SW 1271 (cell line): Measurements from ENCODE around the gene GNG7.
"Not testable (repeated sequence)": the region's sequence is repeated elsewhere in the genome, so short reads cannot be mapped to it uniquely, and the experiment has no call there.

ENCODE experiments used
- DNase-seq, 2 experiments: peaks; one replicate each; lab custom pipeline; 2025; lab: John Stamatoyannopoulos, UW

The GNG7 gene

DNA sequence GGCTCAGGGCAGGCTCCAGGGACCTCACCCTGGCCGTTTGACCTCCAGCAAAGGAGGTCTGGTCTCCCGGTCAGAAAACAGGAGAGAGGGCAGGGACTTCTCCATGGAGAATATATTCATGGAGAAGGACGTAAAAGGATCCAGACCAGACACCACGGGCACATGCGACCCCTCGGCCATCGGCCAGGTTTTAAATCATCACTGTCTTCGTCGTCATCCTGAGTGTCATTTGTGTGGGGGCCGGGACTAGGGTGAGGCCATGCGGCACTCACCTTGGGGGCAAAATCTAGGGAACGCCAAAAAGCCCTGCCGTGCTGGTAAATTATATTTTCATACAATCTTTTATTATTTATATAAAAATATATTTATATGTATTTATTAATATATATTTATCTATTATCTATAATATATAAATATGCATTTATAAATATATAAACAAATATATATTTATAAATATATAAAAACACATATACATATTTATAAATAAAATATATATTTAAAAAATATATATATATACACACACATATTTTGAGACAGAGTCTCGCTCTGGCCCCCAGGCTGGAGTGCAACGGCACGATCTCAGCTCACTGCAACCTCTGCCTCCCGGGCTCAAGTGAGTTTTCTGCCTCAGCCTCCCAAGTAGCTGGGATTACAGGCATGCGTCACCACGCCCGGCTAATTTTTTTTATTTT lies 151.2 kb downstream of the GNG7 start:
- no peak for DNase-seq

DNA sequence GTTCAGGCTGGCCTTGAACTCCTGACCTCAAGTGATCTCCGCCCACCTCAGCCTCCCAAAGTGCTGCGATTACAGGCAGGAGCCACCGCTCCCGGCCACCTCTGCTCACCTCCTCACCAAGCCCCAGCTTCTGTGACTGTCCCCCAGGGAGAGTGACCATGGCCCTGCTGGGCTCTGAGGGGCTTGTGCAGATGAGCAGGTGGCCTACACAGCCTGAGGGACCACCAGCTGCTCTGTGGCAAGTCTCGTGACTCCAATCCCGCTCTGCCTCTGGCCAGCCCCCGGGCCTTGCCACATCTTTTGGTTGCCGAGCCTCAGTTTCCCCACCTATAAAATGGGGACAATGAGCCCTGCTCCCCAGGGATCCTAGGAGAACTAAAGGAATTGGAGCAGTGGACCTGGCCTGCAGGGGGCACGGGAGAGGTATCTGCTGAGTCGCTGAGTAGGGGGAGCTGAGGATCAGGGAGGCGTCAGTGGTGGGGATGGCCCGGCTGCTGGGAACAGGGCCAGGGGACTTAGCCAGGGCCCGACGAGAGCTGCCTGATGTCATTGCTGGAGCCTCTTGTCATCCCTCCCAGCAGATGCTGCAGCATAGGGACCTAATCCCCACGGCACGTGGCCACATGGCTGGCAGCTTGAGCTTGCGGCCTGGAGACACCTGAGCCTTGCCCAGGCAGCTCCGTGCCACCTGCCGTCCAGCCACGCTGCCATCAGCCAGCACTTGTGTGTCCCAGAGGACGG lies 151.9 kb downstream of the GNG7 start:
- DNase-seq: no peak

- DNase-seq: no peak
Observed at GRCh38 chr19:2549701-2550191, 152.7 kb downstream of the GNG7 start.

DNA sequence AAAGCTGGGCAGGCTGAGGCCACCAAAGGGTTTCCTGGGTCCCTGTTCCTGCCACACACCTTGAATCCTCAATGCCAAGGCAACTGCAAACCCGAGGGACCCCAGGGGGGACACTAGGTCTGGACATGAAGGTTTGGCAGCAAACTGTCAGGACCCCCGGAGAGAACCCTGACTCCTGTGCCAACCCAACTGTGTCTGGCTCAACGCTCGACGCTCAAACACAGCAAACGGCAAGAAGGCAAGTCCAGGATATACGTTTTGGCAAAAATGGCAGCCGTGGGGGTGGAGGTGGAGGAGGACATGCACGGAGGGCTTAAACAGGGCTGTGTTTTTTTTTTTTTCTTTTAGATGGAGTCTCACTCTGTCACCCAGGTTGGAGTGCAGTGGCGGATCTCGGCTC lies 153.5 kb downstream of the GNG7 start:
- no peak for DNase-seq

- DNase-seq: no peak
Observed at GRCh38 chr19:2547721-2548120, 154.8 kb downstream of the GNG7 start.

GRCh38 chr19:2547033-2547680 lies 155.3 kb downstream of the GNG7 start:
- no peak for DNase-seq

DNA sequence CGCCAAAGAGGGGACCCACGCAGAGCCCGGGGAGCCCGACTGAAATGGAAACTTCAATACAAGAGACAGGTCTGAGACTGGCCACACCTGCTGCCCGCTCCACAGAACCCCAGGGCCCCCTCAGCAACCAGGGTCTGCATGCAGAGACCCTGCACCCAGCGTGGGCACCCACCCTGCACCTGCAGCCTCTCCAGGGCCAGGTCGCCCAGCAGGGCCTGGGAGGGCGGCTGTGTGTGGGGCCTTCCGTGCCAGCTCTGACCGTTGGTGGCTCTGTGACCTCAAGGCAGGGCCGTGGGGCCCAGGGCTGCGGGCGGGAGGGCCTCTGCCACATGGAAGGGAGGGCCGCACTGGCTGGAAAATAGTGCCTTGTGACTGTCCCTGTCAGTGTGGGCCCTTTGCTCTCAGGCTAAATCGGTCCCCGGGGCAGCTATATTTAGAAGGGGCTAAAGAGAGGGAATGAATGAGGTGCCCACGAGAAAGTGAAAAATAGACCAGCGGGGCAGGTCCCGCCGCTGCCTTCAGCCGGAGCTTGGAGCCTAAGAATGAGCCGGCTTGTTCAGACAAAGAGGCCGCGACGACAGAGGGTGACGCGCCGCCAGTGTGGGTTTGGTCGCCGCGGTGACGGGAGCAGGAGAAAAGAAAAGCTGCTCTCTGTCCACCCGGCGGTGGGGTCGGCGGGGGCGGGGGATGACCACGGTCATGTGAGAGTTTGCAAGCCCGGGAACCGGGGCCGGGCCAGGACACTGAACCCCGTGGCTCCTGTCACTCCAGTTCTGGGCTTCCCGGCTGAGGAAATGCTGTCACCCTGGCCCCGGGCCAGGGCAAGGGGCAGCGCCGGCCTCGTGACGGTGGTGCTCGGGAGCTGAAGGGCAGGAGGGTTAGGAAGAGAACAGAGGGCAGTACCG lies 156.1 kb downstream of the GNG7 start:
- DNase-seq: no peak

DNA sequence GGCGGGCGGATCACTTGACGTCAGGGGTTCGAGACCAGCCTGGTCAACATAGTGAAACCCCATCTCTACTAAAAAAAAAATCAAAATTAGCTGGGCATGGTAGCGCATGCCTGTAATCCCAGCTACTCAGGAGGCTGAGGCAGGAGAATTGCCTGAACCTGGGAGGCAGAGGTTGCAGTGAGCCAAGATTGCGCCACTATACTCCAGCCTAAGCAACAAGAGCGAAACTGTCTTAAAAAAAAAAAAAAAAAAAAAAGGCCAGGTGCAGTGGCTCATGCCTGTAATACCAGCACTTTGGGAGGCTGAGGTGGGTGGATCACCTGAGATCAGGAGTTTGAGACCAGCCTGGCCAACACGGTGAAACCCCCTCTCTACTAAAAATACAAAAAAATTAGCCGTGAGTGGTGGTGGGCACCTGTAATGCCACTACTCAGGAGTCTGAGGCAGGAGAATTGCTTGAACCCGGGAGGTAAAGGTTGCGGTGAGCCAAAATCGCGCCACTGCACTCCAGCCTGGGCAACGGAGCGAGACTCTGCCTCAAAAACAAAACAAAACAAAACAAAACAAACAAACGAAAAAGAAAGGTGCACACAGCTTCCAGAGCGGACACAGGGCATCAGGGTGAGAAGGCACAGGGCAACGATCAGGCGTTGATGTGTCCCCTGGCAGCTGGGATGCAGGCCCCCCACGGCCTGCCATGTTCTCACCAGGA lies 156.9 kb downstream of the GNG7 start:
- not testable (repeated sequence) for DNase-seq

DNA sequence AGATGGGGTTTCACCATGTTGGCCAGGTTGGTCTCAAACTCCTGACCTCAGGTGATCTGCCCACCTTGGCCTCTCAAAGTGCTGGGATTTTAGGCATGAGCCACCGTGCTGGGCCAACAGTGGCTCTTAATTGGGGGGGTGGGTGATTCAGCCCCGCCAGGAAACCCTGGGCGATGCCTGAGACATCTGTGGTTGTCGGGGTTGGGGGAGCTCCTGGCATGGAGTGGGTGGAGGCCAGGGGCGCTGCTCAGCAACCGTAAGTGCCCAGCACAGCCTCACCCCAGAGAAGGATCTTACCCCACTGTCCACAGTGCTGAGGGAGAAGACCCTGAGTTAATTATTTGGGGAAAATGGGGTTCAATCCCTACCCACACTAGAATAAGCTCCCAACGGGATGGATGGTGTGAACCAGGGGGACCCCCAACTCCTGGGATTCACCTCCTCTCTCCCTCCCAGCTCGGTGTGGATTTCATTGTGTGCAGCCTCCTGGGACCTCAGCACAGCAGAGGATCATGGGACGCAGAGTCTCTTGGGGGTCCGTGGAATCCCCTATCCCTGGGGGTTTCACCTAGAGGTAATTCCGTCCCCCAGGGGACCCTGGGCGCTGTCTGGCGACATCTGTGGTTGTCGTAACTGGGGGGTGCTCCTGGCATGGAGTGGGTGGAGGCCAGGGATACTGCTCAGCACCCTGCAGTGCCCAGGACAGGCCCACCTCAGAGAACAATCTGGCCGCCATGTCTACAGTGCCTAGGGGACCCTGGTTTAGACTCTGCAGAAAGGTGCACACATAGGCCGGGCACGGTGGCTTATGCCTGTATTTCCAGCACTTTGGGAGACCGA lies 157.7 kb downstream of the GNG7 start:
- no peak for DNase-seq

- DNase-seq: peak; percentile 92 to 93
Observed at GRCh38 chr19:2543463-2544442, 158.7 kb downstream of the GNG7 start.

- DNase-seq: not testable (repeated sequence)
Observed at GRCh38 chr19:2543072-2543462, 159.4 kb downstream of the GNG7 start.

- no peak for DNase-seq
Observed at GRCh38 chr19:2542341-2543069, 160.0 kb downstream of the GNG7 start.

DNA sequence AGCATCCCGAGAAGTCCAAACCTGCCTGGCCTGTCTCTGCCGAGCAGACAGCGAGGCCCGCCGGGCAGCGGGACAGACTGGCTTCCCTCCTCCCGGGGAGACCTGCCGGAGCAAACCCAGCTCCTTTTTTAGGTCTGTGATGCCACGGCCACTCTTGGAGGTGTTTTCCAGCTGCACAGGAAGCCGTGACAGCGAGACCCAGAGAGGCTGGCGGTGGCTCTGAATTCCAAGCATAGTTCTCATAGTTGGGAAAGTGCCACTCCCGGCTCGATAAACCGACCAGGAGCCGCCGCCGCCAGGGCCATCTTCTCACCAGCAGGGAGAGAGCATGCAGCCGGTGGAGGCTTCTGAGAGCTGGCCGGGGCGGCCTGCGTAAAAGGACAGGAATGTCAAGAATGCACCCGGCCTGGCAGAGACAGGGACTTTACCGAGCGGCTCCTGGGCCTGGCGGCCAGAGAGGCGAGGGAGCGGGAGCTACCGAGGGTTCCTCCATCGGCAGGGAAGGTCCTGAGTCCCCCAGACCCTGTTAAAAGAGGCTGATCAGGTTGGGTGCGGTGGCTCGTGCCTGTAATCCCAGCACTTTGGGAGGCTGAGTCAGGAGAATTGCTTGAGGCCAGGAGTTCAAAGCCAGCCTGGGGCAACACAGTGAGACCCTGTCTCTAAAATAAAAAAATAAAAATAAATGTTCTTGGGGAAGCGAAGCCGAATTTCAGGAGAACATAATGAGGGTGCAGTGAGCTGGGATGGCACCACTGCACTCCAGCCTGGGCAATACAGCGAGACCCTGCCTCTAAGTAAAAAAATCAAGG lies 161.6 kb downstream of the GNG7 start:
- DNase-seq: peak; percentile 88 to 95

DNA sequence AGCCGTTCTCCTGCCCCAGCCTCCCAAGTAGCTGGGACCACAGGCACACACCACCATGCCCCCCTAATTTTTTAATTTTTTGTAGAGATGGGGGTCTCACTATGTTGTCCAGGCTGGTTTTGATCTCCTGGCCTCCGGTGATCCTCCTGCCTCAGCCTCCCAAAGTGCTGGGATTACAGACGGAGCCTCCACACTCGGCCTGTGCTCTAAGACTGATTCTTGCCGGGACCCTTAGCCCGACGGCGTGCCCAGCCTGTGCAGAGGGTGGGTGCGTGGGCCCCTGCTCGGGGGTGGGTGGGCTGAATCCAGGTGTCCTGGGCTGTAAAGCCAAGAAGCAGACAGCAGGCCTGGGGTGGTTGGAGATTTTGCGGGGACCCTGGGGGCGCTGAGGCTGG lies 162.2 kb downstream of the GNG7 start:
- DNase-seq: no peak

- no peak for DNase-seq
Observed at GRCh38 chr19:2538096-2538757, 164.3 kb downstream of the GNG7 start.

DNA sequence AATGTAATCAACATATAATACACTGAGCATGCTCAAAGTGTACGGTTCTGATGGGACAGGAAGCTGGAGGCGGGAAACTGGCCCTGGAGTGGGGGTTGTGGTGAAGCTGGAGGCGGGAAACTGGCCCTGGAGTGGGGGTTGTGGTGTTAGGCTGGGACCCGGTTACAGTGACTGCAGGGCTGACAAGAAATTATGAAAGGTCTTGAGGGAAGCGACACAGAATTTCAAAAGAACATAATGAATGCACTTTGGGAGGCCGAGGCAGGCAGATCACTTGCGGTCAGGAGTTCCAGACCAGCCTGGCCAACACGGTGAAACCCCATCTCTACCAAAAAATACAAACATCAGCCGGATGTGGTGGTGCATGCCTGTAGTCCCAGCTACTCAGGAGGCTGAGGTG lies 164.9 kb downstream of the GNG7 start:
- not testable (repeated sequence) for DNase-seq

GRCh38 chr19:2536461-2536860 lies 166.0 kb downstream of the GNG7 start:
- no peak for DNase-seq
